HUES64 (cell line): ENCODE data around the gene ALPI.

Experiments used
- H3K27ac ChIP-seq: 2 replicates; pipeline ENCODE4 v1.7.0; 2013; ENCODE audit warnings: low read depth, low read length, inconsistent platforms
- H3K27me3 ChIP-seq: 2 replicates; pipeline ENCODE4 v1.6.1; 2013; ENCODE audit warnings: mild to moderate bottlenecking, low read length; ENCODE audit not compliant: insufficient read depth
- H3K36me3 ChIP-seq: 2 replicates; pipeline ENCODE4 v1.6.1; 2013; ENCODE audit warnings: mild to moderate bottlenecking, low read length; ENCODE audit not compliant: insufficient read depth
- H3K4me1 ChIP-seq: 2 replicates; pipeline ENCODE4 v1.6.1; 2013; ENCODE audit warnings: mild to moderate bottlenecking, low read length, moderate library complexity; ENCODE audit not compliant: insufficient read depth
- H3K4me3 ChIP-seq: 2 replicates; pipeline ENCODE4 v1.5.1; 2013; ENCODE audit warnings: mild to moderate bottlenecking, low read length, moderate library complexity
- H3K9ac ChIP-seq: 2 replicates; pipeline ENCODE4 v1.6.1; 2013; ENCODE audit warnings: mild to moderate bottlenecking, low read depth, low read length
- H3K9me3 ChIP-seq: 2 replicates; pipeline ENCODE4 v1.6.1; 2013; ENCODE audit warnings: low read depth, low read length; ENCODE audit not compliant: insufficient read depth
- WGBS: fragments of 150-250, 120-280 bp; methylation state at CpG from one replicate; pipeline ENCODE4 v1.1.7; 2013; ENCODE audit warnings: missing lambda C conversion rate; 5-methylcytosine and 5-hydroxymethylcytosine counted together

Gene ALPI

GRCh38 chr2:232473467-232473890, 17.5 kb downstream of the ALPI start:
- Histone ChIP-seq H3K27ac (no peak overlapping the region), H3K36me3 (no peaks in the 10 kb centered on the region), H3K4me3 (no peak overlapping the region), H3K9ac (no peak overlapping the region), H3K27me3 (peaks cover 8% of the 10 kb centered on the region), H3K4me1 (no peaks in the 10 kb centered on the region), H3K9me3 (no peaks in the 10 kb centered on the region)
- 85% methylated on average over 6 of the region's 6 CpGs for WGBS

- Histone ChIP-seq H3K36me3 (no peaks in the 10 kb centered on the region), H3K9me3 (no peaks in the 10 kb centered on the region), H3K9ac (no peak overlapping the region), H3K4me3 (no peak overlapping the region), H3K27ac (no peak overlapping the region), H3K27me3 (peaks cover 5% of the 10 kb centered on the region; the same call in 1 of the 2 replicates), H3K4me1 (no peaks in the 10 kb centered on the region)
- 92% methylated on average over 2 of the region's 2 CpGs for WGBS
Observed at GRCh38 chr2:232476045-232476444, 20.1 kb downstream of the ALPI start.

GRCh38 chr2:232476791-232477190, 20.8 kb downstream of the ALPI start:
- H3K4me1 ChIP-seq, result no peaks in the 10 kb centered on the region
- 95% methylated on average over 7 of the region's 7 CpGs for WGBS
- no peaks in the 10 kb centered on the region for H3K9me3 ChIP-seq
- H3K27me3 ChIP-seq, result peaks cover 5% of the 10 kb centered on the region; the same call in 1 of the 2 replicates
- H3K9ac ChIP-seq, result no peak overlapping the region
- no peak overlapping the region for H3K4me3 ChIP-seq
- no peak overlapping the region for H3K27ac ChIP-seq
- H3K36me3 ChIP-seq, result no peaks in the 10 kb centered on the region

GRCh38 chr2:232477751-232478510, 22.0 kb downstream of the ALPI start:
- 91% methylated on average over 13 of the region's 13 CpGs for WGBS
- H3K9ac ChIP-seq, result no peak overlapping the region
- no peaks in the 10 kb centered on the region for H3K4me1 ChIP-seq
- no peak overlapping the region for H3K27ac ChIP-seq
- H3K4me3 ChIP-seq, result no peak overlapping the region
- H3K27me3 ChIP-seq, result peaks cover 12% of the 10 kb centered on the region
- H3K9me3 ChIP-seq, result no peaks in the 10 kb centered on the region
- no peaks in the 10 kb centered on the region for H3K36me3 ChIP-seq

GRCh38 chr2:232478571-232479340, 22.8 kb downstream of the ALPI start:
- no peaks in the 10 kb centered on the region for H3K36me3 ChIP-seq
- no peaks in the 10 kb centered on the region for H3K4me1 ChIP-seq
- H3K9me3 ChIP-seq, result no peaks in the 10 kb centered on the region
- H3K27me3 ChIP-seq, result peaks cover 20% of the 10 kb centered on the region
- H3K27ac ChIP-seq, result no peak overlapping the region
- H3K4me3 ChIP-seq, result no peak overlapping the region
- no peak overlapping the region for H3K9ac ChIP-seq
- WGBS, result 88% methylated on average over 19 of the region's 19 CpGs

- H3K9ac ChIP-seq, result no peak overlapping the region
- no peaks in the 10 kb centered on the region for H3K9me3 ChIP-seq
- H3K4me1 ChIP-seq, result no peaks in the 10 kb centered on the region
- no peaks in the 10 kb centered on the region for H3K36me3 ChIP-seq
- 84% methylated on average over 21 of the region's 21 CpGs for WGBS
- H3K27me3 ChIP-seq, result peaks cover 27% of the 10 kb centered on the region
- no peak overlapping the region for H3K4me3 ChIP-seq
- H3K27ac ChIP-seq, result no peak overlapping the region
Observed at GRCh38 chr2:232479341-232480200, 23.6 kb downstream of the ALPI start.

GRCh38 chr2:232480201-232481190, 24.5 kb downstream of the ALPI start:
- no peaks in the 10 kb centered on the region for H3K36me3 ChIP-seq
- H3K9ac ChIP-seq, result no peak overlapping the region
- 90% methylated on average over 25 of the region's 26 CpGs for WGBS
- H3K4me1 ChIP-seq, result no peaks in the 10 kb centered on the region
- H3K4me3 ChIP-seq, result no peak overlapping the region
- H3K27me3 ChIP-seq, result peaks cover 32% of the 10 kb centered on the region
- no peak overlapping the region for H3K27ac ChIP-seq
- no peaks in the 10 kb centered on the region for H3K9me3 ChIP-seq

- WGBS, result 91% methylated on average over 29 of the region's 29 CpGs
- Histone ChIP-seq H3K4me3 (no peak overlapping the region), H3K9ac (no peak overlapping the region), H3K27ac (no peak overlapping the region), H3K9me3 (no peaks in the 10 kb centered on the region), H3K27me3 (peaks cover 43% of the 10 kb centered on the region), H3K4me1 (no peaks in the 10 kb centered on the region), H3K36me3 (no peaks in the 10 kb centered on the region)
Observed at GRCh38 chr2:232481322-232482140, 25.6 kb downstream of the ALPI start.

GRCh38 chr2:232482301-232483238, 26.6 kb downstream of the ALPI start:
- no peak overlapping the region for H3K4me3 ChIP-seq
- no peak overlapping the region for H3K27ac ChIP-seq
- 94% methylated on average over 30 of the region's 31 CpGs for WGBS
- peaks cover 53% of the 10 kb centered on the region for H3K27me3 ChIP-seq
- H3K36me3 ChIP-seq, result no peaks in the 10 kb centered on the region
- no peak overlapping the region for H3K9ac ChIP-seq
- H3K9me3 ChIP-seq, result no peaks in the 10 kb centered on the region
- no peaks in the 10 kb centered on the region for H3K4me1 ChIP-seq
